Skin of body (tissue), 2 donors: ENCODE measurements around the gene PADI2. TPM values are rescaled to one million over a fixed set of nuclear protein-coding genes. Genes with fewer than 3 reads are reported as not detected.

ENCODE experiments used
- DNase-seq: peaks from one replicate; lab custom pipeline; 2025; lab: John Stamatoyannopoulos, UW
- total RNA-seq: library from RNA; depleted of rRNA; stranded (reverse); fragments of >200 nt; gene quantifications from one replicate; pipeline ENCODE4 v1.2.3, GENCODE V29; 2014

The PADI2 gene
- total RNA-seq, 1 donor from 2014 or later: 11.8 TPM

- DNase-seq: no peak
Observed at GRCh38 chr1:17116643-17117042, 2.6 kb downstream of the PADI2 start.

GRCh38 chr1:17113963-17114362 is 5.3 kb downstream of the PADI2 start:
- no peak for DNase-seq

- no peak for DNase-seq
Observed at GRCh38 chr1:17112496-17113236, 6.6 kb downstream of the PADI2 start.

GRCh38 chr1:17112076-17112475 is 7.2 kb downstream of the PADI2 start:
- no peak for DNase-seq

GRCh38 chr1:17110555-17110926 is 8.7 kb downstream of the PADI2 start:
- DNase-seq: no peak

GRCh38 chr1:17109892-17110554 is 9.2 kb downstream of the PADI2 start:
- DNase-seq: no peak

GRCh38 chr1:17108786-17109185 is 10.5 kb downstream of the PADI2 start:
- no peak for DNase-seq

GRCh38 chr1:17108360-17108759 is 10.9 kb downstream of the PADI2 start:
- no peak for DNase-seq

GRCh38 chr1:17104782-17105181 is 14.5 kb downstream of the PADI2 start:
- DNase-seq: no peak

- no peak for DNase-seq
Observed at GRCh38 chr1:17102232-17102631, 17.0 kb downstream of the PADI2 start.

GRCh38 chr1:17101261-17101660 is 18.0 kb downstream of the PADI2 start:
- DNase-seq: no peak

GRCh38 chr1:17099616-17100340 is 19.5 kb downstream of the PADI2 start:
- no peak for DNase-seq

GRCh38 chr1:17098446-17099317 is 20.6 kb downstream of the PADI2 start:
- no peak for DNase-seq

- DNase-seq: no peak
Observed at GRCh38 chr1:17097787-17098186, 21.5 kb downstream of the PADI2 start.

GRCh38 chr1:17097147-17097546 is 22.1 kb downstream of the PADI2 start:
- no peak for DNase-seq

GRCh38 chr1:17096584-17096983 is 22.7 kb downstream of the PADI2 start:
- no peak for DNase-seq

- DNase-seq: no peak
Observed at GRCh38 chr1:17095141-17095540, 24.1 kb downstream of the PADI2 start.

- no peak for DNase-seq
Observed at GRCh38 chr1:17094664-17095063, 24.6 kb downstream of the PADI2 start.

GRCh38 chr1:17093822-17094393 is 25.3 kb downstream of the PADI2 start:
- DNase-seq: no peak

GRCh38 chr1:17091252-17091651 is 28.0 kb downstream of the PADI2 start:
- DNase-seq: no peak

GRCh38 chr1:17089506-17089905 is 29.7 kb downstream of the PADI2 start:
- DNase-seq: no peak
